LNCaP clone FGC (cell line): ENCODE measurements around the gene LBP.
"Not testable (repeated sequence)": the region's sequence is repeated elsewhere in the genome, so short reads cannot be mapped to it uniquely, and the experiment has no call there.

Experiments
- DNase-seq: peaks from one replicate; pipeline ENCODE4 v3.0.0-alpha.2; 2011; ENCODE audit warnings: low read depth
- H3K4me3 ChIP-seq: 2 replicates; pipeline ENCODE4 v1.5.1; 2011; ENCODE audit warnings: mild to moderate bottlenecking, low read depth, low read length, control low read depth
- CTCF ChIP-seq: IDR thresholded peaks from 2 replicates; pipeline ENCODE4 v1.5.1; 2012; ENCODE audit warnings: mild to moderate bottlenecking; ENCODE audit not compliant: control insufficient read depth, insufficient read depth; ENCODE audit errors: extremely low read depth

Gene LBP

DNA sequence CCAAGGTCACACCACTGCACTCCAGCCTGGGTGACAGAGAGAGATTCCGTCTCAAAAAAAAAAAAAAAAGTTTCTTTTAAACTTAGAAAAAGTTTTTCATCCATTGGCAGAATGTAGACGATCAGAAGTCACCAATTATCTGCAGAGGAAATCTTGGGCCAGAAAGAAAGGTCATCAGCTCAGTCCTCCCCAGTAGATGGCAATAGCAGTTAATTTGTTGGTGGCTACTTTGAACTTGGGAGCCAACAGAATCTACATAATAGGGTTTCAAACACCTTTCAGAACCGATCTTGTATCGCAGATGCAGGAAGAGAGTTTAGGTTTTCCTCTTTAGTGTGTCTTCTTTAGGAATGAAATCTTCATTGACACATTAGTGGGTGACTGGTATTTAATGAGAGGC, 41.7 kb downstream of the LBP start:
- peak; percentile 43 for TF ChIP-seq CTCF
- no peak for DNase-seq
- H3K4me3 ChIP-seq = no peak overlapping the region

DNA sequence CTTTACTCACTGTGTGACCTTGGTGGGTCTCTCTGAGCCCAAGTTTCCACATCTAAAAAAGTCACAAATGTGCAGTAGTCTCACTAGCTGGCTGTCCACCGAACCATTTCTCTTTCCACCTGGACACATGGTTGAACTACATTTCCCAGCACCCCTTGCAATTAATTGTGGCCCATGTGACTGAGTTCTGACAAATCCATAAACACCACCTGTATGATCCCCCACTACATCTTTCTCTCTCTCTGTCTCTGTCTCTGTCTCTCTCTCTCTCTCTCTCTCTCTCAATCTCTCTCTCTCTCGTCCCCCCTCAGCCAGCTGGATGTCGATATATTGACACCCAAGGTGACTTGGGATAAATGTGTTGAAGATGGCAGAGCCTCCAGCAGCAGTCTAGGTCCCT, 46.1 kb downstream of the LBP start:
- no peak for TF ChIP-seq CTCF
- H3K4me3 ChIP-seq = no peak overlapping the region
- DNase-seq = no peak

- no peak overlapping the region for H3K4me3 ChIP-seq
- TF ChIP-seq CTCF = no peak
- DNase-seq = no peak
Observed at GRCh38 chr20:38393259-38393658, 47.0 kb downstream of the LBP start.

- DNase-seq = no peak
- TF ChIP-seq CTCF = no peak
- no peak overlapping the region for H3K4me3 ChIP-seq
Observed at GRCh38 chr20:38395165-38395564, 48.9 kb downstream of the LBP start.

DNA sequence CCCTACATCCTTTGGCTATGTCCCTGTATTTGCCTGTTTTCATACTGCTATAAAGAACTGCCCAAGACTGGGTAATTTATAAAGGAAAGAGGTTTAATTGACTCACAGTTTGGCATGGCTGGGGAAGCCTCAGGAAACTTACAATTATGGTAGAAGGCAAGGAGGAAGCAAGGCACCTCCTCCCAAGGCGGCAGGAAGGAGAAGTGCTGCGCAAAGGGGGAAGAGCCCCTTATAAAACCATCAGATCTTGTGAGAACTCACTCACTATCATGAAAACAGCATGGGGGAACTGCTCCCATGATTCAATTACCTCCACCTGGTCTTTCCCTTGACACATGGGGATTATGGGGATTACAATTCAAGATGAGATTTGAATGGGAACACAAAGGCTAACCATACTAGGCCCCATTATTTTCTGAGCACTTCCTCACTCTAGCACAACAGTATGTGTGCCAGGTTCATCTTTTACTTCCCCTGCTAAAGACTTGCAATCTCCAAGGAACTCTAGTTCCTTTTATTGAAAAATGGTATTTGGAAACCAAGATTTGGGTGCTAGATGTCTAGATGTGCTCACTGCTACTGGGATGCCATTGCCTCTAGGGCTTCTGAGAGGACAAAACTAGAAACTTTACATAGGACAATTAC, 49.6 kb downstream of the LBP start:
- not testable (repeated sequence) for DNase-seq, H3K4me3 ChIP-seq

DNA sequence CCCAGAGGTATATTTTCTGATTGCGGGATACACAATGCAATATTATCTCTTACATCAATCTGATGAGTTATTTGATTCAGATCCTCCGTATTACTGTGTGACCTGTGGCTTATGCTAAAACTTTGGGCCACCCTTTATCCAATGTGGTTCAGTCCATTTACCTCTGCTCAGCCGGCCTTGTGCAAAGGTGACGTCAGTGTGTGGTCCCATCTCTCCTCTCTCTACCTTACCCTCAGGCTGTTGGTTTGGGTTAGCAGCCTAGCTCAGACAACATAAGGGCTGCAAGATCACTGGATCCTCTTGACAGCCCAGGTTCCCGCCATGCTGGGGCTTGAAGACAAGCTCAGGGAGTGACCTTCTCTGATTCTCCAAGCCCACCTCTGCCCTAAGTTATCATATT, 55.8 kb downstream of the LBP start:
- TF ChIP-seq CTCF = no peak
- DNase-seq = no peak
- no peak overlapping the region for H3K4me3 ChIP-seq

DNA sequence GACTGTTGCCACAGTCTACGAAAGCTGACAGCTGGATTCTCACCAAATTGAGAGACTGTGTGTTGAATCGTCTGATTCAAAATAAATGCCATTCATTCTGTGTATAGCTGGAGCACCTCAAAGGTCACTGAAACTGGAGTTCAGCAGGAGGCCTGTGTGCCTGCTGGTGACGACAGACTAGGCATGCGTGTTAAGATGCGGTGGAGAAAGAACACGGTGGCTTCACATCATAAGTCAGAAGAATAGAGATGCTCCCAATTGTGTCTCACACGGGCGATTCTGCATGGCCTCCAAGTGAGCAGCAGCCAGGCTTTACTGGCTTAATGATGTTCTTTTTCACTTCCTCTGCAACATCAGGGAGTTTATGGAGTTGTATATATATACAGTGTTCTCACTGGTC, 56.5 kb downstream of the LBP start:
- no peak for TF ChIP-seq CTCF
- no peak for DNase-seq

More for the DNA sequence above, 56.5 kb downstream of the LBP start:
- no peak overlapping the region for H3K4me3 ChIP-seq
